Measurements from ENCODE around the gene PROM1. TPM values are rescaled to one million over a fixed set of nuclear protein-coding genes. Genes with fewer than 3 reads are reported as not detected.

PROM1 gene
- total RNA-seq, 1 donor from 2014 or later, result 55.9 TPM

- Mint-ChIP-seq H3K4me3 (no peak overlapping the region), H3K9me3 (no peaks in the 10 kb centered on the region), H3K27me3 (ENCODE audit: insufficient read depth, low read depth) (peaks cover 3% of the 10 kb centered on the region), H3K4me1 (peaks cover 2% of the 10 kb centered on the region), H3K27ac (no peak overlapping the region), H3K36me3 (peaks cover 5% of the 10 kb centered on the region)
- Histone ChIP-seq H4K20me1 (ENCODE audit: low read depth) (peaks cover 3% of the 10 kb centered on the region), H3K4me2 (no peak overlapping the region), H3K4me3 (no peak overlapping the region), H3K27me3 (no peaks in the 10 kb centered on the region), H3K9ac (no peak overlapping the region), H3K9me3 (ENCODE audit: low read depth) (no peaks in the 10 kb centered on the region), H3K36me3 (no peaks in the 10 kb centered on the region), H3K79me2 (ENCODE audit: low read depth) (peaks cover 22% of the 10 kb centered on the region), H3F3A (ENCODE audit: low read depth) (peaks cover 9% of the 10 kb centered on the region), H3K4me1 (peaks cover 12% of the 10 kb centered on the region), H2AFZ (replicated peaks) (no peak overlapping the region), H3K27ac (no peak overlapping the region)
- TF ChIP-seq EZH2phosphoT487 (IDR thresholded peaks at IDR 0.05), result no peak
- TF ChIP-seq EZH2 (IDR thresholded peaks at IDR 0.05), result no peak
- no peak for TF ChIP-seq CTCF (IDR thresholded peaks at IDR 0.05)
- DNase-seq (ENCODE audit: low spot score), result no peak
Observed at GRCh38 chr4:16050669-16051068, 33.2 kb downstream of the PROM1 start.

DNA sequence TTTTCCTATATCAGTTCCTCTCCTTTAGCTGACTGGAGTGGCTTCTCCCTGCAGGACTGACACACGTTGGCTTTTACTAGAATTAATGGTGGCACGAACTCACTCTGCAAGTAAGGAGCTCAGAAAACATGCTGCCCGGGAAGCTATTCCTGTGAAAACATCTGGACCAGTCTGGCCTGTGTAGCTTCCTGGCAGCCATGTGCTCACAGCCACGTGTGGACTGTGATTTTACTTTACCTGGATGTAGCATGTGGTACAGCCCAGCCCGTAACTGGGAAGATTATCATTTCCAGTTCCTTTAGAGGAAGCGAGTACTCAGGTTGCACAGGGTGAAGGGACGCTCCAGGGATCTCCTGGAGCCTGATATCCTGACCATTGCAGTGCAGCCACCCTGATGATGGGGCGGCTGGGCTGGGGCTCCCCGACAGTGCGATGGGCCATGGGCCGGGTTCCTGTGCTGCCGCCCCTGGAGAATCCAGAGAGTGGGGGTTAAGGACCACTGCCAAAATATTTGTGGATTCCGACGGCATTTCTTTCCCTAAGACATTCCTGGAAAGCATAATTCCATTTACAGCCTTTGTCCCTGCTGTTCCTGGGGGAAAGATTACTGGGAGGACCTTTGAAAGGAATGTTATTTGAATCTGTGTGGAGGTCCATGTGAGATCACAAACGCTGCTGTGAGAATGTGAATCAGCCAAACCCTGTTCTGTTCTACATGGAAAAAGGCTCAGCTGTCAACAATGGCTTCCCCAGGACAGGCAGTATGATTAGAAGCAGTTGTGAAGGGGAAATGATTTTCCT, 35.0 kb downstream of the PROM1 start:
- Histone ChIP-seq H3K27me3 (no peaks in the 10 kb centered on the region), H3K9ac (no peak overlapping the region), H2AFZ (replicated peaks) (no peak overlapping the region), H3K4me3 (no peak overlapping the region), H3K79me2 (ENCODE audit: low read depth) (peaks cover 13% of the 10 kb centered on the region), H3K4me2 (no peak overlapping the region), H3F3A (ENCODE audit: low read depth) (peaks cover 9% of the 10 kb centered on the region), H3K9me3 (ENCODE audit: low read depth) (no peaks in the 10 kb centered on the region), H3K36me3 (no peaks in the 10 kb centered on the region), H3K27ac (peak overlapping the region; percentile 27), H4K20me1 (ENCODE audit: low read depth) (peaks cover 3% of the 10 kb centered on the region), H3K4me1 (peaks cover 15% of the 10 kb centered on the region)
- Mint-ChIP-seq H3K36me3 (peaks cover 4% of the 10 kb centered on the region), H3K4me3 (no peak overlapping the region), H3K27me3 (ENCODE audit: insufficient read depth, low read depth) (peaks cover 2% of the 10 kb centered on the region), H3K27ac (no peak overlapping the region), H3K9me3 (no peaks in the 10 kb centered on the region), H3K4me1 (peaks cover 8% of the 10 kb centered on the region)
- TF ChIP-seq CTCF (IDR thresholded peaks at IDR 0.05) (no peak), EZH2phosphoT487 (IDR thresholded peaks at IDR 0.05) (no peak), EZH2 (IDR thresholded peaks at IDR 0.05) (no peak)
- peak; percentile 34 for DNase-seq (ENCODE audit: low spot score)

GRCh38 chr4:16045687-16046086, 38.1 kb downstream of the PROM1 start:
- H3K27me3 Mint-ChIP-seq (ENCODE audit: insufficient read depth, low read depth), result peaks cover 2% of the 10 kb centered on the region

More at GRCh38 chr4:16045687-16046086, 38.1 kb downstream of the PROM1 start:
- TF ChIP-seq CTCF (IDR thresholded peaks at IDR 0.05) (no peak), EZH2phosphoT487 (IDR thresholded peaks at IDR 0.05) (no peak), EZH2 (IDR thresholded peaks at IDR 0.05) (no peak)
- no peak overlapping the region for H3K9ac ChIP-seq
- no peak overlapping the region for H3K4me3 Mint-ChIP-seq
- H3K36me3 ChIP-seq, result no peaks in the 10 kb centered on the region
- peaks cover 12% of the 10 kb centered on the region for H3K79me2 ChIP-seq (ENCODE audit: low read depth)
- peaks cover 11% of the 10 kb centered on the region for H3K36me3 Mint-ChIP-seq
- no peak for DNase-seq (ENCODE audit: low spot score)
- H3K9me3 ChIP-seq (ENCODE audit: low read depth), result no peaks in the 10 kb centered on the region
- H3K9me3 Mint-ChIP-seq, result peaks cover 2% of the 10 kb centered on the region
- no peak overlapping the region for H3K27ac Mint-ChIP-seq
- no peak overlapping the region for H2AFZ ChIP-seq (replicated peaks)
- no peaks in the 10 kb centered on the region for H3K27me3 ChIP-seq
- peaks cover 10% of the 10 kb centered on the region for H3K4me1 Mint-ChIP-seq
- no peak overlapping the region for H3K27ac ChIP-seq
- H4K20me1 ChIP-seq (ENCODE audit: low read depth), result peaks cover 3% of the 10 kb centered on the region
- H3F3A ChIP-seq (ENCODE audit: low read depth), result peaks cover 9% of the 10 kb centered on the region
- H3K4me1 ChIP-seq, result peaks cover 15% of the 10 kb centered on the region
- H3K4me2 ChIP-seq, result no peak overlapping the region
- H3K4me3 ChIP-seq, result no peak overlapping the region

All from neural progenitor cell (in vitro differentiated cells).